HG03060 (cell line): ENCODE measurements around the gene AKAP12.

Experiments
- ATAC-seq: cut with Tn5 transposase; IDR thresholded peaks from one replicate; pipeline ENCODE4 v1.9.1; 2021; ENCODE audit warnings: low read depth, moderate number of reproducible peaks; ENCODE audit not compliant: unreplicated experiment

AKAP12 gene

GRCh38 chr6:151236668-151237401, 2.9 kb upstream of the AKAP12 start:
- ATAC-seq: no peak

GRCh38 chr6:151240036-151240685, 394 bp downstream of the AKAP12 start:
- ATAC-seq: no peak

GRCh38 chr6:151240791-151241642, 1.2 kb downstream of the AKAP12 start:
- ATAC-seq: no peak

GRCh38 chr6:151241853-151242252, 2.1 kb downstream of the AKAP12 start:
- no peak for ATAC-seq

- no peak for ATAC-seq
These were observed 2.7 kb downstream of the AKAP12 start for GRCh38 chr6:151242420-151242861.

GRCh38 chr6:151243481-151243880, 3.7 kb downstream of the AKAP12 start:
- no peak for ATAC-seq

- ATAC-seq: no peak
These were observed 7.7 kb downstream of the AKAP12 start for GRCh38 chr6:151247490-151247889.

- no peak for ATAC-seq
These were observed 8.5 kb downstream of the AKAP12 start for GRCh38 chr6:151248295-151248694.

- no peak for ATAC-seq
These were observed 12.9 kb downstream of the AKAP12 start for GRCh38 chr6:151252634-151253033.

GRCh38 chr6:151254451-151255081, 14.8 kb downstream of the AKAP12 start:
- ATAC-seq: no peak

GRCh38 chr6:151255811-151256210, 16.0 kb downstream of the AKAP12 start:
- ATAC-seq: no peak

GRCh38 chr6:151257985-151258445, 18.2 kb downstream of the AKAP12 start:
- no peak for ATAC-seq

GRCh38 chr6:151260205-151260604, 20.4 kb downstream of the AKAP12 start:
- ATAC-seq: no peak

GRCh38 chr6:151263035-151263434, 23.3 kb downstream of the AKAP12 start:
- ATAC-seq: no peak

GRCh38 chr6:151263967-151264366, 24.2 kb downstream of the AKAP12 start:
- no peak for ATAC-seq

- no peak for ATAC-seq
These were observed 25.5 kb downstream of the AKAP12 start for GRCh38 chr6:151265282-151265681.

GRCh38 chr6:151269321-151269995, 29.7 kb downstream of the AKAP12 start:
- ATAC-seq: no peak

GRCh38 chr6:151275121-151275520, 35.4 kb downstream of the AKAP12 start:
- no peak for ATAC-seq

- no peak for ATAC-seq
These were observed 35.8 kb downstream of the AKAP12 start for GRCh38 chr6:151275566-151275965.

- ATAC-seq: no peak
These were observed 36.5 kb downstream of the AKAP12 start for GRCh38 chr6:151276112-151276740.
